HG03066 (cell line): Measurements from ENCODE around the gene CYP1A1.

Experiments used
- ATAC-seq: cut with Tn5 transposase; IDR thresholded peaks from one replicate; pipeline ENCODE4 v1.9.1; 2021; ENCODE audit warnings: low read depth; ENCODE audit not compliant: unreplicated experiment

Gene CYP1A1

DNA sequence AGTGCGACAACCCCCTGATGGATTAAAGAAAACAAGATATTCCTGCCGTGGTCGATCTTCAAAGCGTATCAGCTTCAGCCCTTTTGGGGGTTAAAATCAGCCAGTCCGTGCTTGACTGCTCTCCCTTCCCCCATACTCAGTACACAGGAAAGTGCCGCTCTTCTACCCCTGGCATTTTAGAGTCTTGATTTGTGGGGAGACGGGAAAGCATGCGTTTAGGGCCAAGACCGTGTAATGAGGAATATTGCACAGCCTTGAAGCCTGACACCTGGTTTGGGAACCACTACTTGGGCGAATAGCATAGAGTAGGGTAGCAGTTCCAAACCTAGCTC is 29.0 kb downstream of the CYP1A1 start:
- no peak for ATAC-seq

DNA sequence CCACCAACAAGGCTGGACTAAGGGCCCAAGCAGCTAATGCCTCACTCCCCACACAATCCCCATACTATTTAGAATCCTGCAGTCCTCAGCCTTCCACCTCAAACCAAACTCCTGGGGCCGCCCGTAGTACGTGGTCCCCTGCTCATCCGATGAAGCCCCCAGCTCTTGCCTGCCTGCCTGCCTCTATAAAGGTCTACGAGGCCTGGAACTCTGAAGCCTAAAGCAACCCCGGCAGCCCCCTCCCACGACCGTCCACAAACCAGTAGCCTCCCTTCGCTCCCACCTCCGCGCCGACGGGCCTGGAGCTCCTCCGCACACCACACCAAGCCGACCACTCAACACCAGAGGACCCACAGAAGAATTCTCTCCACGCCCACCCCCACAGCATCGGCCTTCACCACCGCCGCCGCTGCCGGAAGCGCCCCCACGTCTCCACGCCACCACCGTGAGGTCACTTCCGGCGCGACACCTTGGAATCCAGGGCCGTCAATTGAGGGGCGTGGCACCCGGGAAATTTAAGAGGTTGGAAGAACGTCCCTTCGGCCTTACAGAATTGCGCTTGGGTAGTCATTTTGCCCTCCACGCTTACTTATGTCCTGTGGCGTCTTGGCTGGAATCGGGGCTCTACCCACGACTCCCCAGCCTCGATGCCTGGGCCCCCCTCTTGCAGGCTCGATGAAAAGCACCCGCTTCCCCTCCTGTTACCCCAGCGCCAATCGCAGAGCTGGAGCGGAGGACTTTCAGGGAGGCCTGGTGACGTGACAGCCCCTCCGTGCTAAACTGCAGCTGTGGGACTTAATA is 29.5 kb downstream of the CYP1A1 start, which contains the start of gene EDC3:
TSS of gene EDC3 (minus strand) at position 428 of the 801 bp plus-strand sequence. CDS start 20,900 bp downstream, outside the sequence.
- peak; percentile 83 for ATAC-seq

DNA sequence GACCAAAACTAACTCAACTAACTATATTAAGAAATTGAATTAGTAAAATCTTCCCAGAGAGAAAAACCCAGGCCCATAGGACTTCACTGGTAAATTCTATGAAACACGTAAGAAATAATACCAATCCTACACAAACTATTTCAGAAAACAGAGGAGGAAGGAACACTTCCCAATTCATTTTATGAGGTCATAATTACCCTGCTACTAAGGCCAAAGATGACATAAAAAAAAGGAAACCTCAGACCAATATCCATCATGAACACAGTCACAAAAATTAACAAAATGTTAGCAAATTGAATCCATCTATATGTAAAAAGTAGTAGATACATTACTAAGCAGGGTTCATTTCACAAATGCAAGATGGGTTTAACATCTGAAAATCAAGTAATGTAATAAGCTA is 33.0 kb downstream of the CYP1A1 start:
- no peak for ATAC-seq

DNA sequence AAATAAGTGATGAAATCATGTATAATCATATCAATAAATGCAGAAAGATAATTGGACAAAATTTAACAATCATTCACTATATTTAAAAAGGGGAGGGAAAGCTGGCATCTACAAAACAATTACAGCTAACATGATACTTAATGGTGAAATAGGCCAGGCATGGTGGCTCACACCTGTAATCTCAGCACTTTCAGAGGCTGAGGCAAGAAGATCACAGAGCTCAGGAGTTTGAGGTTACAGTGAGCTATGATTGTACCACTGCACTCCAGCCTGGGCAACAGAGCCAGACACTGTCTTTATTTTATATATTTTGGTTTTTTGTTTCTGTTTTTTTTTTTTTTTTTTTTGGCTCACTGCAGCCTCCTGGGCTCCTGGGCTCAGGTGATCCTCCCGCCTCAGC is 41.6 kb downstream of the CYP1A1 start:
- no peak for ATAC-seq

DNA sequence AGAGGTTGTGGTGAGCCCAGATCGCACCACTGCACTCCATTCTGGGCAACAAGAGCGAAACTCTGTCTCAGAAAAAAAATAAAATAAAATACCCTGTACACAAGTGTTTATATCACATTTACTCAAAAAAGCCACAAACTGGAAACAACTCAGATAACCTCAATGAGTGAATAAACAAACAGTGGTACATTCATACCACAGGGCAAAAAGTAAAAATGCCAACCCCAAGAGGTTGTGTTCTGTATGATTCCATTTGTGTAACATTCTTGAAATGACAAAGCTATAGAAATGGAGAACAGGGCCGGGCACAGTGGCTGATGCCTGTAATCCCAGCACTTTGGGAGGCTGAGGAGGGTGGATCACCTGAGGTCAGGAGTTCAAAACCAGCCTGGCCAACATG is 42.4 kb downstream of the CYP1A1 start:
- ATAC-seq = no peak

DNA sequence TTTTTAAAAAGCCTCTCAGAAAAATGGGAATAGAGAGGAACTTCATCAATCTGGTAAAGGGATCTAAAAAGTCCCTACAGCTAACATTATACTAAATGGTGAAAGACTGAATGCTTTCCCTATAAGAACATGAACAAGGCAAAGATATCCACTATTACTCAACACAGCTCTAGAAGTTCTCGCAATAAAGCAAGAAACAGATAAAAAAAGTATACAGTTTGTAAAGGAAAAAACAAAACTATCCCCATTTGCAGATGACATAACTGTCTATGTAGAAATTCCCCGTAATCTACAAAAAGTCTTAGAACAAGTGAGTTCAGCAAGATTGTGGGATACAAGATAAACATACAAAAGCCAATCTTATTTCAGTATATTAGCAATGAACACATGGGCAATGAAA is 44.9 kb downstream of the CYP1A1 start:
- no peak for ATAC-seq

DNA sequence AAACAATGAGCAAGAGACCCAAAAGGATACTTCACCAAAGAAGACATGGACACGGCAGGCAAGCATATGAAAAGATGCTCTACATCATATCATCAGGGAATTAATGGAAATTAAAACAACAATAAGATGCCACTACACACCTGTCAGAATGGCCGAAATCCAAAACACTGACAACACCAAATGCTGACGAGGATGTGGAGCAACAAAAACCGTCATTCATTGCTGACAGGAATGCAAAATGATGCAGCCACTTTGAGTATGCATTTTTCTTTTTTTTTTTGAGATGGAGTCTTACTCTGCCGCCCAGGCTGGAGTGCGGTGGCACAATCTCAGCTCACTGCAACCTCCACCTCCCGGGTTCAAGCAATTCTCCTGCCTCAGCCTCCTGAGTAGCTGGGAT is 48.5 kb downstream of the CYP1A1 start:
- ATAC-seq = no peak

DNA sequence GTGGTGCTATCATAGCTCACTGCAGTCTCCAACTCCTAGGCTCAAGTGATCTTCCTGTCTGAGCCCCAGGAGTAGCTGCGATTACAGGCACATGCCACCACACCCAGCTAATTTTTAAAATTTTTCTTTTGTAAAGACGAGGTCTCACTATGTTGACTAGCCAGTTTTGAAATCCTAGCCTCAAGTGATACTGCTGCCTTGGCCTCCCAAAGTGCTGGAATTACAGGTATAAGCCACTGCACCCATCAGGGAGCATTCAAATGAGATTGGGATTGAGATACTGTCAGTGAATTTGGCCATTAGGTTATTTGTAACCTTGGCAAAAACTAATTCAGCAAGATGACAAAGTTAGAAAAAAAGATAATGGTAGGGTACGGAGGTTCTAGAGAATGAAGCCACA is 51.2 kb downstream of the CYP1A1 start:
- no peak for ATAC-seq

DNA sequence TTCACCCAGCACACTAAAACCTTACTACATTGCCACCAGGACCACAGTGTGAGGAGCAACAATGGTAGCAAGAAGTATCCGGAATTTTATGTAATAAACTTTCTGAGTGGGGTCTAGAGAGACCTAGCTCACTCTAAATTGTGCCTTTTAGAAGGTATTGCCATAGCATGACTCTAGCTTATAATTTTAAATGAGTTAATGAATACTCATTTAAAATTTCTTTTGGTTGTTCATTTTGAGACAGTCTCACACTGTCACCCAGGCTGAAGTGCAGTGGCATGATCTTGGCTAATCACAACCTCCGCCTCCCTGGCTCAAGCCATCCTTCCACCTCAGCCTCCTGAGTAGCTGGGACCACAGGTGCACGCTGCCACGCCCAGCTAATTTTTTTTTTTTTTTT is 55.7 kb downstream of the CYP1A1 start:
- ATAC-seq = no peak
